HG03575 (cell line): ENCODE measurements around the gene CHSY1.

Experiments
- ATAC-seq: cut with Tn5 transposase; IDR thresholded peaks from one replicate; pipeline ENCODE4 v1.9.1; 2021; ENCODE audit not compliant: unreplicated experiment, insufficient number of reproducible peaks, low FRiP score; ENCODE audit errors: extremely low read depth

The CHSY1 gene

DNA sequence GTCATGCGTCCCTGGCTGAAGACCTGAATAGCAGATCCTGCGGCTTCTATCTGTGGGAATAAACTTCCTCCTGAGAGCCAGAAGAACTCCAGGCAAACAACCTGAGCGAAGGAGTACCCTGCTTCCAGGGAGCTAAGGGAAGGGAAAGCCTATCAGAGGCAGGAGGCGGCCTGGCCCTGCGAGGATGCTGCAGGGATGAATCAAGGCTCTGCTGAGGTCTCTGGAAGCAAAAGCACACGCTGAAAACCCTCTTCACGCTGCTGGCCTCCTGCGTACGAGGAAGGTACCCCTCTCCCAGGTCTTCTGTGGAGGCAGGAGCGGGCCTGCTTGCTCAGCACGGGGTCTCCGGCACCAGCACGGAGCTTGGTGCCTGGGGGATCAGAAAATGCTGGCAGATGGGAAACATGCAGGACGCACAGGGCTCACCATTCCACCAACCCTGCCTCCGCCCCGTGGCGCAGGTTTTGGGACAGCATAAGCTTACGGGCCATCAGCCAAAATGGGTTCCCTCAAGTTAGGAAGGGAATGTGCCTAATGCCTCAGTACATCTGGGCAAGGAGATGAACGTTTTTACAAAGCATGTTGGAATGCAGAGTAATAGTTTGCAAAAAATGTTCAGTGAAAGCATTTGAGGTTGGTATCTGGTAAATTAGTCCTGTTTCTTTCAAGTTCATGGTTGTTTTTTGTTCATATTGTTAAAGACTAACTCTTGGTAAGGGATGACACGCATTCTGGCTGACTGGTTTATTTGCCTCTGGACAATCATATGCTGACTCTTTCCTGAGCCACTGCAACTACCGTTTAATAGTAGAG, 72.3 kb downstream of the CHSY1 start:
- no peak for ATAC-seq

DNA sequence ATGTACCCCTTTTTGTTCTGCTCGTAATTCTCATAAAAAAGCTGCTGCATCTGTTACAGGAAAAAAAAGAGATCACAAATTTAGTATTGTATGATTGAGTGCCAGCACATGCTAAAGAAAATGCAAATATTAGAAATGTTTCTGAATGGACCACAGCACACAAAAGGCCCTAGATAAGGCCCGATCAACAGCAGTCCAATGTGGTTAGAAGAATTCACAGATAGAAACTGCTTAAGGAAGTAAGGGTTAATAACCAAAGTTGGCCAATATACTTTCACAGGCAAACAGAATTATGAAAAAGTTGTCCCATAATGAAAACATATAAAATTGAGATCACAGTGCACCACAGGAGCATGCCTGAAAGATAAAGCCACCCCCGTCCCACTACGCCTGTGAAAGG, 72.9 kb downstream of the CHSY1 start:
- no peak for ATAC-seq

DNA sequence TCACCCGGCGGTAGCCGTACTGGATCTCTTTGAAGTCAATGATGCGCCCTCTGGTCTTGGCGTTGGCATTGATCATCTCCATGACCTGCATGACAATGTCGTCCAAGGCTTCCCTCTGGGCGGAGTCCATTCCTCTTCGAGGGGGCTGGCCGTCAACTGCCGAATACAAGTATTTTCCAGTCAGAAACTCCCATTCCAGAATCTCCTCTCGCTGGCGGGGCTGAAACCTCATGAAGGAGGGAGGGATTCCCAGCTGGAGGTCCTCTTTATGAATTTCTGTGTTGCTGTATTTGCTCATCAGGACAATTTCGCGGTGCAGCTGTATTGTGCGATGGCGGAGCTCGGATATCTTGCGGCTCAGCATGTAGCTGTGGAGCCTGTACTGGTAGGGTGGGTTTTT, 73.4 kb downstream of the CHSY1 start:
- ATAC-seq: no peak

DNA sequence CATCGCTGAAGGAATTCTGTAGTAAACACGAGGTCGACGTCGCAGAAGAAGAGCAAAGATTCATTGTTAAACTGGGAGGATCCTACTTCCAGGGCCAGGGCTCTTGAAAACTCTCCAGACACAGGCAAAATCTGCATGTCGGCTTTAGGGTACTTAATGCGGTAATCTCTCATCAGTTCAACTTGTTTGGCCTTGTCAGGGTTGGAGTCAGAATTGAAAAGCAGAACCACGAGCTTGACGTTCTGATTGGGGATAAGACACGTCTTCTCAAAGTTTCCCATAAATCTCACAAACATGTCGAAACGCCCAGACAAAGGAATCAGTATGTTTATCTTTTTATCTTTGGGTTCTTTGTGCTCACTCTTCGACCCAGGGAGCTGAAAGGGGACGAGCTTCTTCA, 74.0 kb downstream of the CHSY1 start:
- ATAC-seq: no peak

DNA sequence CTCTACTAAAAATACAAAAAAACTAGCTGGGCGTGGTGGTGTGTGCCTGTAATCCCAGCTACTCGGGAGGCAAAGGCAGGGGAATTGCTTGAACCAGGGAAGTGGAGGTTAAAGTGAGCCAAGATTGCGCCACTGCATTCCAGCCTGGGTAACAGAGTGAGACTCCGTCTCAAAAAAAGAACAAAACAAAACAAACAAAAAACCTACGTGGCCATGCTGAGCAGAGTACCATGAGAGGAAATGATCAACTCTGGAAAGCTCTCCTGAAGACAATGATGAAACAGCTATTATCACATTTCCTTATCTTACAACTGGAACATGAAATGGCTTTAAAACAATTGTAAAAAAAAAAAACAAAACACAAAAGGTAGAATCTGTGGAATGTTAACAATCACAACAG, 75.2 kb downstream of the CHSY1 start:
- no peak for ATAC-seq

DNA sequence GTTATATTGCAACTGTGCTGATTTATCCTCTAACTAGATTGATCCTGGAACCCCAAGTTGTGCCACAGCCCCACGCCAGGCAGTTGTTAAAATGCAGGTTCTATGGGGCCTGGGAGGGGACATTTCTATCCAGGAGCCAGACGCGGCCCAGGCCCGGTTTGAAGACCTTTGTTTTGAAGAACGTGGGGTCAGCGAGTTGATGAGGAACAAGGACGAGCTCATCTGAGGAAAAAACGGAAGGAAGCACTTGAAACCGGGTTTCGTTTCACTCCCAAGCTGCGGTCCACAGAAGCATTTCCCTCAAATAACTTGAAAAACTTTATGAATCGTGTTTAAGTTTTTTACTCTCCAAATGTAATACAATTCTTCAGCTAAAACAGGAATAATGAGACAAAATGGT, 76.4 kb downstream of the CHSY1 start:
- no peak for ATAC-seq

DNA sequence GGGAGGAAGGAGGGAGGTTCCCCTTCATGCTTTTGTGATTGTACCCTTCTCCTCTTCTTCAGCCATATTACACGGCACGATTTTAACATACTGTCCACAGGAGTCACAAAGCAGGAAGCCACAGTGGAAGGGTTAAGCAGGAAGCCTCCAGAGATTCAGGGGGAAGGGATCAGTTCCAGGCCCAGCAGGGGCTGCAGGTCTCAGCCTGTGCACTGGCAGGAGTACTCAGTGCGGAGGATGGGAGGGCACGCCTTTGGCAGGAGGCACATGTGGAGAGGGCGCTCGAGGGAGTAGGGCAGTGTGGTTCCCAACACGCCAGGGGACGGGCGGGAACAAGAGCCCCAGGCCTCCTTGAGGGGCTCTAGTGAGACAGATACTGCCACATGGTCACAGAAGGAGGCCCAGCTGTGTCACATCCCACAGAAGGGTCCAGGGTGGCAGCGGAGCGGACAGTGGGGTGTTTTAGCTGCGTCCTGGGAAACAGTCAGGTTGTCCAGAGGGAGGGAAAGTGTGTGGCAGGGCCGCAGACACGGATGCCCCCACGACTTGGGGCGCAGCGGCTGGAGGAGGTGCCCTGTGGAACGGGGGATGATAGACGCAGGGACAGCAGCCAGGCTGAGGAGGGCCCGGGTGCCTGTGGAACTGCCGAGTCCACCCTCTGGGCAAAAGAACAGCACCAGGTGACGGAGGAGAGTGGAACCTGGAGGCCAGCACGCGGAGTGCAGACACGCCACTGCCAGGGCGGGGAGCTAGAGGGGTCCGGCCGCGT, 77.5 kb downstream of the CHSY1 start:
- no peak for ATAC-seq

DNA sequence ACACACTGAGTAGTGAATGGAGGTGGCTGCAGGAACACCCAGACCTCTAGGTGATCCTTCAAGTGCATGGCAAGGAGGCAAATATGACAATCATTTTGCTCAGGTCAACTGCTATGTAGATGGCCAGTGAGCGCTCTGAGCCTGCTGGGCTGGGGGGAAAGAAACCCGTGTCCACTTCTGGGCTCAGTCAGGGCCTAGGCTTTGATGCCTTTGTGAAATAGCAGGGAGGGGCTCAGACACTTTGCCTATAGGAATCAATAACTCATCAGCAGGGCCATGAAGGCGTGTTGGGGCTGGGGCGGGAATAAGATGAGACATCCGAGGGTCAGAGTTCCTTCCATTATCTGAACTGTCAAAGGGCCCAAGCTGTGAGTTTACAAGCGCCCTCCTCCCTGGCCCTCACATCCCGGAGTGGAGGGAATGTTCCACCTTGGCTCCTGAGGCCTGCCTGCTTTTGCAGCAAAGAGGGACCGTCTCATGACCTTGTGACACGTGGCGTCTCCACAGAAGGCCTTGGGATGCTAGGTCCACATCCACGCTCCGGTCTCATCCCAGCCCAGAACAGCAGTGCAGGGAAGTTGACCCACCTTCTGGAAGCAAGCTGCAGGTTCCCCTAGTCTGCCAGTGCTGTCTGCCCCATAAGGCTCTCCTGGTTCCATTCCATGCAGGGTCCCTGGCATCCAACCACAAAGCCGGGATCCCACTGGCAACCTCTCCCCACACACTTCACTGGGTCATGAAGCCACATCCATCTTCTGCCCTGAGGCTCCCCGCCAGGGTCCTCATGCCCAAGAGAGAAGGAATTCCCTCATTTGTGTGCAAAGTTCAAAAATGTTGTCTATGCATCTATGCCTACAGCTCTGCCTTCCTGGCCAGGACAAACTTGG, 78.4 kb downstream of the CHSY1 start:
- no peak for ATAC-seq

DNA sequence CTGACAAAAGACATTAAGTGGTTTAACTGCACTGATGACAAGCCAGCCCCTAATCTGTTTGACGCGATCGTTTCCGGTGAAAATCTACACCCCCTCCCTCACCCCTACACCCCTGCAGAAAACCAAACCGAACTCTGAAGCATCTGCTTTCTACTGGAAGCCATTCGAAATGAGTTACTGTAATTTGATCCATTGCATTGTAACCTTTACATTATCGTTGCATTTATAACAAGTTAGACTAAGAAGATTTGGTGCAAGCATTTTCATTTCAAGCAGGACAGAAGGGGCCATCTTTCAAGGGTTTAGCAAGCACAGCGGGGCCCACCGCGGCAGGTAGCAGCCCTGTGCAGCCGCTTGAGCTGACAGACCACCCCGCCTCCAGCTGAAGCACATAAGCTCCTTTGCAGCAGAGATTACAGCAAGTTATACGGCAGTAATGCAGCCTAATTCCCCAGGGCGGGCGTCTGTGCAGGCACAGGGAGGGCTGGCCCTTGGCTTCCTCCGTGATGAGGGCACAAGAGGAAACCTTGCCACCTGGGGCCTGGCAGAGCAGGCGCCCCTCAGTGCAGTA, 79.3 kb downstream of the CHSY1 start:
- no peak for ATAC-seq

DNA sequence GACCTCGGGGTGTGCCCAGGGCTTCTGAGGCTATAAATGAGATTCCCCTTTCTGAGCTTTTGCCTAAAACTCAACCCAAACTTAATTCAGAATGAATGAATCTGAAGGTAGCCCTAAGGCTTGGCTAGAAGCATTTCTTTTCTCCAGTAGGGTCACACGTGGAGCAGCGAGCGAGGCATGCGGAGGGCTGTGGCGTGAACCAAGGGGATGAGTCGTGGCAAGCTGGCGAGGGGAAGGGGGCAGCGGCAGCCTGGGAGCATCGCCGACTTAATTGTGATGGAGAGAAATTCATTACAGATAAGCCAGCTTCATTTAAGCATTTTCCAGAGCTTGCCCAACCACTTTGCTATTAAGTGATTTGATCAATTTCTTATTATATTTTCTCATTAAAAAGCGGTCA, 79.9 kb downstream of the CHSY1 start:
- ATAC-seq: no peak

DNA sequence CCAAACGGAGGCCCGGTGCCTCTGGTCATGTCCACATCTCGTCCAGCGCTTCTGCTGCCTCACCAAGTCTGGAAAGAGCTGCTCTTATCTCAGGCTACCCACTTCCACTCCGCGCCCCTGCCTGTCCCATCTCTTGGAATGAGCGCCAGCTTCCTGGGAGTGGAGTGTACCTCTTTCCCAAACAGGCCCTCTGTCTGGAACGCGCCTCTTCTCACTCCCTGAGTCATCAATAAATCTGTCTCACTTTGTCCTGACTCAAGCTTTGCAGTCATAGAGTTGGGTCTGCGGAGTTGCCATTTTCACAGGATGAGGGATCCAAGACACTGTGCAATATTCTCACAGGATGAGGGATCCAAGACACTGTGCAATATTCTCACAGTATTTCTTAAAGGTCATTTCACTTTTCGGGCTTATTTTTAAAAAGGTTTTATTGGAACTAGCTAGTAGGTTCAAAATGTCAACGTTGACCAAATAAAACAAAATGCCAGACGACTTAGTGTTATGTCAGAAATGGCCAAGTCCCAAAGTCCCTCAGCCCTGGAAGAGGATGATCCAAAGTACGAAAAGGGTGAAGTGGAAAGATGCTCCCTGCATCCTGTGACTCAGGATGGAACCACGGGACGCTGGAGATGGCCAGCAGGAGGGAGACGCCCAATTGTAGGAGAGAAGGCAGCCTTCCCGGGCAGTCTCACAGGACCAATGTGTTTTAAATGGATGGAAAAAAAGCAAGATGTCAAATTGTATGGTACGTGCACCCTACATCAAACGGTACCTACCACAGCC, 81.1 kb downstream of the CHSY1 start:
- ATAC-seq: no peak

DNA sequence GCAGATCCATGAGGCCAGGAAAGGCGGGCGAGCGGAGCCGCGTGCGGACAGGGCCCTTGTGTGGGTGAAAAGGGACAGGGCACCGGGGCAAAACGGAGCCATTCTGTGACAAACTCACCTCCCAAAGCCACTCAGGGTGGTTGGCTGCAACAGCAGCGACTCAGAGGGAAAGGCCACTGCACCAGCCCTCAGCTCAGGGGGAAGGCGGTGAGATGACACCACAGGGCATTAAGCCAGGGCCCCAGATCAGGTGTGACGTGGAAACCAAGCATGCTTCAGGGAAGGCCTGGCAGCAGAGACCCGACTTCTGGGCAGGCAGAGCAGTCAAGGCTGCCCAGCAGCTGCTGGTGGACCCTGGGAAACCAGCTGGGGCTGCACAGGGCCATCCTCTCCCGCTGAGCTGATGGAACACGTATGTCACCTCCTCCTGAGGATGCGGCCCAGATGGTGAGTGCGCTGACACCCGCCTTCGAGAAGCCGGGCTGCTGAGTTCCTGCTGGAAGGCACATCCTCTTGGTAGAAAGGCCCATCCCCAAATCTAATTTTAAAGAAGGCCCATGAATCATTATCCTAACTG, 82.3 kb downstream of the CHSY1 start:
- no peak for ATAC-seq

DNA sequence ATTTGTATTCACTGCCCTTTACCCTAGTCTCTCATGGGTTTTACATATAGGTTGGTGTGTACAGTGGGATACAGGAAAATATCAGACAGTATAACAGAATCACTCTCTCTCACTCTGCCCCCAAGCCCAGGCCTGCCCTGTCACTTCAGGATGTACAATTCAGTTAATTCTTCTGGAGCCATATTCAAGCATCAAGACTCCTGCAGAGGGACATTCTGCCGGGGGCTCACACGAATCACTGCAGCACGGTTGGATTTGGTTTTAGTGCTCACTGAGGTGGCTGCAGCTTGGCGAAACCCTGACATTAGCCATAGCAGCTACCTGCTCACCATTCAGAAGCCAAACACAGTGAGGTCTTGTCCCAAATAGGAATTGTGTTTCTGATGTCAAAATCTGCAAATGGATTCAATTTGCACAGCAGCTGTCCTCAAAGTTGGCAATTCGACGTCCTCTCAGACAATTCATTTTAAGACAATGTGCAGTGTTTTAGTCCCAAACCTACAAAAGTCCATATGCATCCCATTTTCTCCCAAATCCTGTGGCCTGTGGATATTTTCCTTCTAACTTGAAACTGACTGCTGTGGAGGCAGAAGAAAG, 82.9 kb downstream of the CHSY1 start:
- no peak for ATAC-seq

DNA sequence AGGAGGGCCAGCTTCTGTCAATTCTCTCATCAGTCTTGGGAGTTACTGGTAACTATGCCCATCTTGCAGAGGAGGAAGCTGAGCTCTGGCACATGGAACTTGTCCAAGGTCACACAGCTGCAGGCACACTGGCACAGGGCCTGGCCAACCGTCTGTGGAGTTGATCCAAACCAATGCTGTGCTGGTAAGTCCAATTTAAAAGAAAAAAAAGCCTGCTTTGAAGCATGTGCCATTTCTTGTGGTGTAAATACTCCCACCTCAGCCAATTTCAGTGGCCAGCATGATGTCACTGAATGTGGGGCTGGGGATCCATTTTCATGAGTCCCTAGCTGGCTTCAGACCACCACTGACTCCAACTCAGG, 83.4 kb downstream of the CHSY1 start:
- no peak for ATAC-seq

DNA sequence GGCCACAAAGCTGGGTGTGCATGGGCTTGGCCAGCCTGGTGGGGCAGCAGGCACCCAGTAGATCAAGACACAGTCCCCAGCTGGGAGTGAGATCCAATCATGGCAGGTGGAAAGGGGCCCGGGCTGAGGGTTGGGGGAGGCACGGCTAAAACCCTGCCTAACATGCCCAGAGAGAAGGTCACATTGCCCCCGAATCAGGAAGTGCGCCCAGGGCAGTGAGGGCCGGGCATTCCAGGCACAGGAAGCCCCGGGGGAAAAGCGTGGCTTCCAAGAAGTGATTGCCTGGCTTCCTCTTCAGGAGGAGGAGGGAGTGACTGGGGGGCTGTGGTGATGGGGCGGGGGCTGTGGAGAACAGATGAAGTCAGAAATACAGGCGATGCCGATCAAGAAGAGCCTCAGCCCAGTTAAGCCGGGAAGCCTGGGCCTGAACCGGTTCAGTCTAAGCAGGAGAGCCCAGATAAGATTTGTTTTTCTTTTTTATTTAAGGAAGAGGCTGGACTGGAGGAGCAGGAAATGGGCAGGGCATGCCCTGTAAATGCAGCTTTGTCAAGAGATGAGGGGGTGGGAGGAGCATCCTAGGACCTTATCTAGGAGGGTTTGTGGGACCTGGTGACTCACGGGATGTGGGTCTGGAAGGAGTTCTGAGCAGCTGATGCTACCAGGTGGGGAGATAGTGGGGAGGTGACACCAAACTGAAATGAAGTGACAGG, 83.9 kb downstream of the CHSY1 start:
- ATAC-seq: no peak

DNA sequence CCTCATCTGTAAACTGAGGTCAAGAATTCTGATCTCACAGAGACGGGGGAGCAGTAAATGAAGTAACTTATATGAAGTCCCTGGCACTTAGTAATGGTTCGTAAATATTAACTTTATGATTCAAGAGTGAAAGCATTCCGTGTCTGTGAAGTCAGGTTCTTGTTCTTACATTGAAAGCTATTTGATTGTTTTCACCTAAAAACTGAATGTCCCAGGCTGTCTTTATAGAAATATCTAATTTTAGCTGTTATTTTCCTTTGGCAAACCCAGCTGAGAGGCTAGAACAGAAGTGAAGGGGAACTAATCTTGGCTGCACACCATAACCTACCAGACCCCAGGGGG, 84.5 kb downstream of the CHSY1 start:
- no peak for ATAC-seq

DNA sequence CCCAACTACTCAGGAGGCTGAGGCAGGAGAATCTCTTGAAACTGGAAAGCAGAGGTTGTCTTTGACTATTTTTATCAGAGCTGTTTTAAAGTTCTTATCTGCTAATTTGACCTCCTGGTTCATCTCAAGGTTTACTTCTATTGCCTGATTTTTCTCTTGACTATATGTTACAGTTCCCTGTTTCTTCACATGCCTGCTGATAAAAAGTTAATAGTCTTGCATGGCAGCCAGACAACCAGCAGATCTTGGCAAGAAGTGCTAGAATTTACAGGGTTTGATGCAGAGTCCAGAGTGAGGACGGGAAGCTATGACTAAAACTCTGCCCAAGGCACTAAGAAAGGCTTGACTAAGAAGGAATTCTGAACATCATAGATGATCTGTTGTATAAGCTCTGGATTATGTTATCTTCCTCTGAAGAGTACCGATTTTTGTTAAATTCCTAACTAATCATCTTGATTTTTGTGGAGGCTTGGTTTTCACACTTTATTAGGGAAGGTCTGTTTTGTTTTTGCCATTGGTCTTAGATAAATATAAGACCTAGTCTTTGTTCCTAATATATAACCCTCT, 85.9 kb downstream of the CHSY1 start:
- ATAC-seq: no peak
